ENCODE measurements around the gene PPP2R3B.

PPP2R3B gene

GRCh38 chrX:338281-338835 is 48.3 kb downstream of the PPP2R3B start:
- H3K36me3 ChIP-seq (ENCODE audit: insufficient read depth, low read length), result peaks cover 65% of the 10 kb centered on the region

GRCh38 chrX:337331-337831 is 49.3 kb downstream of the PPP2R3B start:
- H2AFZ ChIP-seq (ENCODE audit: low read depth, low read length), result no peak overlapping the region
- peaks cover 74% of the 10 kb centered on the region for H3K36me3 ChIP-seq (ENCODE audit: insufficient read depth, low read length)
- H3K4me2 ChIP-seq (ENCODE audit: insufficient read depth, low read length), result no peak overlapping the region
- H4K20me1 ChIP-seq (ENCODE audit: insufficient read depth, low read length), result peaks cover 7% of the 10 kb centered on the region
- no peaks in the 10 kb centered on the region for H3K79me2 ChIP-seq (ENCODE audit: insufficient read depth, low read length)
- H3K4me3 ChIP-seq (ENCODE audit: low read depth in 1 of 2, low read length in 2 of 2), result no peak overlapping the region
- no peaks in the 10 kb centered on the region for H3K9me3 ChIP-seq (ENCODE audit: insufficient read depth, low read length, severe bottlenecking)
- H3K4me1 ChIP-seq (ENCODE audit: insufficient read depth, low read length), result no peaks in the 10 kb centered on the region
- TF ChIP-seq EZH2 (IDR thresholded peaks at IDR 0.05; ENCODE audit: borderline replicate concordance, low read depth, low read length, severe bottlenecking), result no peak
- TF ChIP-seq CTCF (IDR thresholded peaks at IDR 0.05; ENCODE audit: borderline replicate concordance, extremely low read depth, low read length, poor library complexity, severe bottlenecking), result no peak
- no peak overlapping the region for H3K9ac ChIP-seq (ENCODE audit: low read depth, low read length)
- H3K27me3 ChIP-seq (ENCODE audit: insufficient read depth, low read length, poor library complexity), result no peaks in the 10 kb centered on the region
- no peak for ATAC-seq (ENCODE audit: insufficient read depth, low read depth)
- DNase-seq, result no peak
- H3K27ac ChIP-seq (ENCODE audit: low read length), result no peak overlapping the region

More at GRCh38 chrX:338281-338835, 48.3 kb downstream of the PPP2R3B start:
- no peak overlapping the region for H2AFZ ChIP-seq (ENCODE audit: low read depth, low read length)
- H3K79me2 ChIP-seq (ENCODE audit: insufficient read depth, low read length), result no peaks in the 10 kb centered on the region
- H3K9me3 ChIP-seq (ENCODE audit: insufficient read depth, low read length, severe bottlenecking), result no peaks in the 10 kb centered on the region
- no peak overlapping the region for H3K9ac ChIP-seq (ENCODE audit: low read depth, low read length)
- ATAC-seq (ENCODE audit: insufficient read depth, low read depth) (no peak), DNase-seq (no peak)
- no peaks in the 10 kb centered on the region for H3K27me3 ChIP-seq (ENCODE audit: insufficient read depth, low read length, poor library complexity)
- no peak overlapping the region for H3K4me2 ChIP-seq (ENCODE audit: insufficient read depth, low read length)
- no peaks in the 10 kb centered on the region; the same call in none of the 2 replicates for H4K20me1 ChIP-seq (ENCODE audit: insufficient read depth, low read length)
- H3K4me3 ChIP-seq (ENCODE audit: low read depth in 1 of 2, low read length in 2 of 2), result no peak overlapping the region
- no peak overlapping the region for H3K27ac ChIP-seq (ENCODE audit: low read length)
- TF ChIP-seq EZH2 (IDR thresholded peaks at IDR 0.05; ENCODE audit: borderline replicate concordance, low read depth, low read length, severe bottlenecking) (no peak), CTCF (IDR thresholded peaks at IDR 0.05; ENCODE audit: borderline replicate concordance, extremely low read depth, low read length, poor library complexity, severe bottlenecking) (no peak)
- no peaks in the 10 kb centered on the region for H3K4me1 ChIP-seq (ENCODE audit: insufficient read depth, low read length)

GRCh38 chrX:336227-336626 is 50.5 kb downstream of the PPP2R3B start:
- Histone ChIP-seq H3K27ac (ENCODE audit: low read length) (no peak overlapping the region), H3K79me2 (ENCODE audit: insufficient read depth, low read length) (no peaks in the 10 kb centered on the region), H2AFZ (ENCODE audit: low read depth, low read length) (no peak overlapping the region), H3K9me3 (ENCODE audit: insufficient read depth, low read length, severe bottlenecking) (no peaks in the 10 kb centered on the region), H4K20me1 (ENCODE audit: insufficient read depth, low read length) (peaks cover 7% of the 10 kb centered on the region), H3K9ac (ENCODE audit: low read depth, low read length) (no peak overlapping the region), H3K36me3 (ENCODE audit: insufficient read depth, low read length) (peaks cover 64% of the 10 kb centered on the region), H3K4me2 (ENCODE audit: insufficient read depth, low read length) (no peak overlapping the region), H3K27me3 (ENCODE audit: insufficient read depth, low read length, poor library complexity) (no peaks in the 10 kb centered on the region), H3K4me1 (ENCODE audit: insufficient read depth, low read length) (no peaks in the 10 kb centered on the region), H3K4me3 (ENCODE audit: low read depth in 1 of 2, low read length in 2 of 2) (no peak overlapping the region)
- TF ChIP-seq EZH2 (IDR thresholded peaks at IDR 0.05; ENCODE audit: borderline replicate concordance, low read depth, low read length, severe bottlenecking), result no peak
- no peak for TF ChIP-seq CTCF (IDR thresholded peaks at IDR 0.05; ENCODE audit: borderline replicate concordance, extremely low read depth, low read length, poor library complexity, severe bottlenecking)
- DNase-seq, result no peak
- ATAC-seq (ENCODE audit: insufficient read depth, low read depth), result no peak

Measured in DND-41 (cell line).